SK-N-SH treated with all-trans-retinoic acid at 6 μM for 48 hours (cell line): Measurements from ENCODE around the gene DCTN3.

Experiments used
- ARNTL ChIP-seq: fragments of 450-650 bp; formaldehyde crosslinking; IDR thresholded peaks from 2 replicates; pipeline ENCODE4 v1.5.0; 2020; ENCODE audit warnings: low read depth, mild to moderate bottlenecking, moderate library complexity, borderline replicate concordance
- CSRNP3 ChIP-seq: fragments of 250-450 bp; sonication (Bioruptor Pico); IDR thresholded peaks from 2 replicates; pipeline ENCODE4 v1.5.1; 2021; ENCODE audit warnings: mild to moderate bottlenecking, moderate library complexity
- ISL1 ChIP-seq: fragments of 250-450 bp; sonication (Bioruptor Pico); IDR thresholded peaks from 2 replicates; pipeline ENCODE4 v2.1.2; 2022; ENCODE audit warnings: mild to moderate bottlenecking, moderate library complexity
- PATZ1 ChIP-seq: fragments of 250-450 bp; sonication (Bioruptor Pico); IDR thresholded peaks from 2 replicates; pipeline ENCODE4 v1.8.0; 2020; ENCODE audit warnings: mild to moderate bottlenecking, moderate library complexity, borderline replicate concordance
- PPARA ChIP-seq: fragments of 250-450 bp; sonication (Bioruptor Pico); IDR thresholded peaks from 2 replicates; pipeline ENCODE4 v1.5.0; 2020; ENCODE audit warnings: mild to moderate bottlenecking, borderline replicate concordance
- SNAI2 ChIP-seq: fragments of 250-450 bp; sonication (Bioruptor Pico); IDR thresholded peaks from 2 replicates; pipeline ENCODE4 v1.5.0; 2020; ENCODE audit warnings: mild to moderate bottlenecking, moderate library complexity
- TCF4 ChIP-seq: fragments of 250-450 bp; sonication (Bioruptor Pico); IDR thresholded peaks from 2 replicates; pipeline ENCODE4 v1.8.0; 2021; ENCODE audit warnings: mild to moderate bottlenecking, moderate library complexity, borderline replicate concordance
- ZFP3 ChIP-seq: fragments of 250-450 bp; sonication (Bioruptor Pico); IDR thresholded peaks from 2 replicates; pipeline ENCODE4 v1.5.0; 2020; ENCODE audit warnings: mild to moderate bottlenecking, moderate library complexity
- ZNF565 ChIP-seq: fragments of 450-650 bp; formaldehyde crosslinking; conservative IDR thresholded peaks from 2 replicates; pipeline ENCODE4 v1.5.0; 2020; ENCODE audit warnings: low read depth, mild to moderate bottlenecking, moderate library complexity
- ZNF70 ChIP-seq: fragments of 450-650 bp; formaldehyde crosslinking; IDR thresholded peaks from 2 replicates; pipeline ENCODE4 v1.5.0; 2020; ENCODE audit warnings: mild to moderate bottlenecking, moderate library complexity
- TF ChIP-seq, protein P1 (sequence below): fragments of 250-450 bp; sonication (Bioruptor Pico); IDR thresholded peaks from 2 replicates; pipeline ENCODE4 v1.5.1; 2020; ENCODE audit warnings: low read depth, mild to moderate bottlenecking, moderate library complexity

DNA sequence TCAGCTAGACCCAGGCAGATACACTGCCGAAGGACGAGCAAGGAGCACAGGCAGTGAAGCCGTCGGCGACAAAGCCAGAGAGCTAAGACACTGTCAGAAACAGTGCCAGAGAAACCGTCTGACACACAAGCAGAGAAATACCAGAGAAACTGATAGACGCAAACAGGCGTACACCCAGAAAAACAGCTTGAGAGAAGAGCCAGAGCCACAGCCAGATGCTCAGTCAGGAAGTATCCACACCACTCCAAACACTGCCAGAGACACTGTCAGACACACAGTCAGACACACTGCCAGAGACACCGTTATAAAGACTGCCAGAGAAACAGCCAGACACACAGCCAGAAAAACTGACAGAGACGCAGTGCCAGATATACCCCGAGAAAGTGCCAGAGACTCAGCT is 49.9 kb downstream of the DCTN3 start:
- TF ChIP-seq ARNTL (CRISPR knock-in tag) (no peak), ZFP3 (CRISPR knock-in tag) (no peak), ISL1 (CRISPR knock-in tag) (no peak), ZNF70 (CRISPR knock-in tag) (no peak), SNAI2 (CRISPR knock-in tag) (no peak), PATZ1 (CRISPR knock-in tag) (no peak), PPARA (CRISPR knock-in tag) (no peak), CSRNP3 (CRISPR knock-in tag) (no peak), ZNF565 (CRISPR knock-in tag) (no peak), TCF4 (CRISPR knock-in tag) (peak; percentile 62; the same call in 1 of the 2 replicates)
- TF ChIP-seq, protein P1, sequence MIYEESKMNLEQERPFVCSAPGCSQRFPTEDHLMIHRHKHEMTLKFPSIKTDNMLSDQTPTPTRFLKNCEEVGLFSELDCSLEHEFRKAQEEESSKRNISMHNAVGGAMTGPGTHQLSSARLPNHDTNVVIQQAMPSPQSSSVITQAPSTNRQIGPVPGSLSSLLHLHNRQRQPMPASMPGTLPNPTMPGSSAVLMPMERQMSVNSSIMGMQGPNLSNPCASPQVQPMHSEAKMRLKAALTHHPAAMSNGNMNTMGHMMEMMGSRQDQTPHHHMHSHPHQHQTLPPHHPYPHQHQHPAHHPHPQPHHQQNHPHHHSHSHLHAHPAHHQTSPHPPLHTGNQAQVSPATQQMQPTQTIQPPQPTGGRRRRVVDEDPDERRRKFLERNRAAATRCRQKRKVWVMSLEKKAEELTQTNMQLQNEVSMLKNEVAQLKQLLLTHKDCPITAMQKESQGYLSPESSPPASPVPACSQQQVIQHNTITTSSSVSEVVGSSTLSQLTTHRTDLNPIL (CRISPR knock-in tag): no peak
